DOHH2 (cell line): ENCODE results near the gene GALNT13.

Experiments
- H3F3A ChIP-seq: fragments of 200-600 bp; sonication (generic), shearing (Covaris generic); 2 replicates; pipeline ENCODE4 v1.6.0; 2016; ENCODE audit warnings: antibody characterized with exemption, mild to moderate bottlenecking; ENCODE audit not compliant: control insufficient read depth, insufficient read depth
- H3K27ac ChIP-seq: fragments of 200-600 bp; sonication (generic); 2 replicates; pipeline ENCODE4 v1.5.1; 2014; ENCODE audit warnings: low read depth, mild to moderate bottlenecking, low read length, moderate library complexity
- H3K27me3 ChIP-seq: fragments of 200-600 bp; sonication (generic); 2 replicates; pipeline ENCODE4 v1.6.1; 2014; ENCODE audit warnings: mild to moderate bottlenecking, low read length, mixed read lengths; ENCODE audit not compliant: control insufficient read depth
- H3K36me3 ChIP-seq: fragments of 200-600 bp; sonication (generic); 2 replicates; pipeline ENCODE4 v1.6.1; 2014; ENCODE audit warnings: mild to moderate bottlenecking, low read length, moderate library complexity, mixed read lengths; ENCODE audit not compliant: control insufficient read depth
- H3K4me1 ChIP-seq: fragments of 200-600 bp; sonication (generic); 2 replicates; pipeline ENCODE4 v1.6.1; 2014; ENCODE audit warnings: mild to moderate bottlenecking, low read length, mixed read lengths; ENCODE audit not compliant: control insufficient read depth
- H3K4me2 ChIP-seq: fragments of 200-600 bp; sonication (generic); 2 replicates; pipeline ENCODE4 v1.6.0; 2014; ENCODE audit warnings: mild to moderate bottlenecking, low read length, moderate library complexity
- H3K4me3 ChIP-seq: fragments of 200-600 bp; sonication (generic); 2 replicates; pipeline ENCODE4 v1.5.1; 2014; ENCODE audit warnings: mild to moderate bottlenecking, low read length, mixed read lengths
- H3K79me2 ChIP-seq: fragments of 200-600 bp; sonication (generic); 2 replicates; pipeline ENCODE4 v1.6.1; 2014; ENCODE audit warnings: mild to moderate bottlenecking, low read length, mixed read lengths; ENCODE audit not compliant: control insufficient read depth
- H3K9me2 ChIP-seq: fragments of 200-600 bp; sonication (generic); replicated peaks from 2 replicates; pipeline ENCODE4 v1.6.1; 2014; ENCODE audit warnings: mild to moderate bottlenecking, low read length, mixed read lengths; ENCODE audit not compliant: control insufficient read depth
- H3K9me3 ChIP-seq: fragments of 200-600 bp; sonication (generic); 2 replicates; pipeline ENCODE4 v1.6.1; 2014; ENCODE audit warnings: antibody characterized with exemption, low read length, mixed read lengths; ENCODE audit not compliant: control insufficient read depth, insufficient read depth
- H4K20me1 ChIP-seq: fragments of 200-600 bp; sonication (generic); 2 replicates; pipeline ENCODE4 v1.6.0; 2014; ENCODE audit warnings: low read depth, mild to moderate bottlenecking, antibody characterized with exemption, low read length, moderate library complexity; ENCODE audit not compliant: control insufficient read depth, insufficient read depth
- EZH2phosphoT487 ChIP-seq: fragments of 200-600 bp; sonication (generic); IDR thresholded peaks from 2 replicates; pipeline ENCODE4 v1.6.1; 2017; ENCODE audit warnings: borderline replicate concordance, mild to moderate bottlenecking, antibody characterized with exemption, low read length, moderate library complexity, mixed read lengths
- TF ChIP-seq, protein P1 (sequence below): fragments of 200-600 bp; sonication (generic); IDR thresholded peaks from one replicate; pipeline ENCODE4 v1.5.1; 2014; ENCODE audit warnings: antibody characterized with exemption, mild to moderate bottlenecking, low read depth, low read length; ENCODE audit not compliant: poor library complexity, severe bottlenecking

Gene GALNT13

DNA sequence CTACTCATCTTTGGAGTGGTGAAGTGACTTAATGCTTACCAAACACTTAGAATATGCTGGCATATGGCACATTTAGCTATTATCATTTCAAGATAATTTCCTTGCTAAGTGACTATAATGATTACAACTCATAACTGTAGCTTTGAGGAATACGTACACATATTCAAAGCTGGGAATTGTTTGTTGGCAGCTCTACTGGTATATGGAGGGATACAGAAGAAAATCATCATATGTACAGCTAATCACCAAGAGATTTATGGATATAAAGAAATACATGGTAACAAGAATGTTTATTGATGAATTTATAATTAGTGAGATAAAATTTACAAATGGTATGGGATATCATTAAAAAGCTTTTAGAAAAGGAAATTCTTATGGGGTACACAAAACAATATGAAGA, 207.2 kb downstream of the GALNT13 start:
- H3K4me2 ChIP-seq, result no peak overlapping the region
- H3K9me2 ChIP-seq, result no peaks in the 10 kb centered on the region
- no peaks in the 10 kb centered on the region for H3F3A ChIP-seq

DNA sequence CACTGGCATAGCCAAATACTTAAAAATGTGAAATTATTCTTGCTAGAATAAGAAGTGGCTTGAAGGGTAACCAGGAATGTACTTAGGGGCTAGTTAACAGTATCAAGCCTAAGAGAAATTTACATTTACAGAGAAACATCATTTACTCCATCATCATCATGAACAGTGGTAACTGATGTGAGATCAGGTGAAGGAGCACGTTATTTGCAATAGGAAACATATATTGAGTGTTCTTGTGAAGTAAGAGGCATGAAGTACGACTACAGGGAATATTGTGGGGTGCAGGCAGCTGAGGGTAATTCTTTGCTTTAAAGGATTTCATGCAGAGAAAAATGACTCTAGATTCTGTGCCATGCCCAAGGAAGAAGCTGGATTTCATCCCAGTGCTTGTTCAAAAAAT, 220.8 kb downstream of the GALNT13 start:
- H3K4me2 ChIP-seq, result no peak overlapping the region
- TF ChIP-seq EZH2phosphoT487, result no peak
- TF ChIP-seq, protein P1, sequence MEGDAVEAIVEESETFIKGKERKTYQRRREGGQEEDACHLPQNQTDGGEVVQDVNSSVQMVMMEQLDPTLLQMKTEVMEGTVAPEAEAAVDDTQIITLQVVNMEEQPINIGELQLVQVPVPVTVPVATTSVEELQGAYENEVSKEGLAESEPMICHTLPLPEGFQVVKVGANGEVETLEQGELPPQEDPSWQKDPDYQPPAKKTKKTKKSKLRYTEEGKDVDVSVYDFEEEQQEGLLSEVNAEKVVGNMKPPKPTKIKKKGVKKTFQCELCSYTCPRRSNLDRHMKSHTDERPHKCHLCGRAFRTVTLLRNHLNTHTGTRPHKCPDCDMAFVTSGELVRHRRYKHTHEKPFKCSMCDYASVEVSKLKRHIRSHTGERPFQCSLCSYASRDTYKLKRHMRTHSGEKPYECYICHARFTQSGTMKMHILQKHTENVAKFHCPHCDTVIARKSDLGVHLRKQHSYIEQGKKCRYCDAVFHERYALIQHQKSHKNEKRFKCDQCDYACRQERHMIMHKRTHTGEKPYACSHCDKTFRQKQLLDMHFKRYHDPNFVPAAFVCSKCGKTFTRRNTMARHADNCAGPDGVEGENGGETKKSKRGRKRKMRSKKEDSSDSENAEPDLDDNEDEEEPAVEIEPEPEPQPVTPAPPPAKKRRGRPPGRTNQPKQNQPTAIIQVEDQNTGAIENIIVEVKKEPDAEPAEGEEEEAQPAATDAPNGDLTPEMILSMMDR, result no peak
- H3K4me3 ChIP-seq, result no peak overlapping the region
- H3K9me3 ChIP-seq, result no peaks in the 10 kb centered on the region
- H3K27me3 ChIP-seq, result no peaks in the 10 kb centered on the region
- no peaks in the 10 kb centered on the region for H3K36me3 ChIP-seq
- H3K79me2 ChIP-seq, result no peaks in the 10 kb centered on the region
- no peaks in the 10 kb centered on the region for H3K4me1 ChIP-seq
- no peaks in the 10 kb centered on the region for H3K9me2 ChIP-seq
- no peaks in the 10 kb centered on the region for H3F3A ChIP-seq
- no peak overlapping the region for H3K27ac ChIP-seq
- H4K20me1 ChIP-seq, result no peaks in the 10 kb centered on the region

More for the DNA sequence above, 207.2 kb downstream of the GALNT13 start:
- Histone ChIP-seq H3K36me3 (no peaks in the 10 kb centered on the region), H3K27ac (no peak overlapping the region), H4K20me1 (no peaks in the 10 kb centered on the region), H3K9me3 (no peaks in the 10 kb centered on the region), H3K79me2 (no peaks in the 10 kb centered on the region), H3K27me3 (no peaks in the 10 kb centered on the region), H3K4me1 (no peaks in the 10 kb centered on the region), H3K4me3 (no peak overlapping the region)
- TF ChIP-seq, protein P1, result no peak

DNA sequence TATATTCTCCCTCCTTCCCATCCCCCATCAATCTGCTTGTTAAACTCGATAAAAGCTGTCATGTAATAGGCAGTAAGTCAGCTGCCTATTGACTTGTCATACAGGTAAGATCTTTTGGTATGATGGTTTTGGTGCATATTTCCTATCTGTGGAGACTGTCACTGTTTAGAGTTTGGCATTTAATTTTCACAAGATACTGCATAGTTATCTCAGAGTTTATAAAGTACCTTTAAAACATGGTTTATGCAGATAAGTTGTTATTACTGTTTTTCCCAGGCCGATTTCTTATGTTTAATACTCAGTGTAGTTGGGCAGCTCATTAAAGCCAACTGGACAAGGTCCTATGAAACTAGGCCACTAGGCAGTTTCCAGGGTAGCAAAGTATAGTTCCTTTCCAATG, 222.1 kb downstream of the GALNT13 start:
- Histone ChIP-seq H3K4me2 (no peak overlapping the region), H3K27me3 (no peaks in the 10 kb centered on the region), H3K27ac (no peak overlapping the region), H3K9me3 (no peaks in the 10 kb centered on the region), H3K4me1 (no peaks in the 10 kb centered on the region), H3F3A (no peaks in the 10 kb centered on the region), H3K36me3 (no peaks in the 10 kb centered on the region), H3K4me3 (no peak overlapping the region), H4K20me1 (no peaks in the 10 kb centered on the region), H3K79me2 (no peaks in the 10 kb centered on the region), H3K9me2 (no peaks in the 10 kb centered on the region)
- TF ChIP-seq, protein P1, result no peak
- no peak for TF ChIP-seq EZH2phosphoT487
